GM23338 (cell line): ENCODE measurements around the gene JAZF1. TPM values are rescaled to one million over a fixed set of nuclear protein-coding genes. Genes with fewer than 3 reads are reported as not detected.

Experiments used
- ATAC-seq: fragments of 200-7000 bp; cut with Tn5 transposase; 3 replicates; pipeline ENCODE4 v1.9.1; 2020
- DNase-seq: peaks from one replicate; pipeline ENCODE4 v3.0.0-alpha.2; 2015; ENCODE audit warnings: low spot score
- H2AFZ ChIP-seq: fragments of 200-600 bp; sonication (generic); 2 replicates; pipeline ENCODE4 v1.8.0; 2016; ENCODE audit warnings: antibody characterized with exemption, mild to moderate bottlenecking, moderate library complexity
- H3F3A ChIP-seq: fragments of 200-600 bp; sonication (generic); replicated peaks from 2 replicates; pipeline ENCODE4 v1.8.0; 2017; ENCODE audit warnings: antibody characterized with exemption, mixed run types, low read depth
- H3K27ac ChIP-seq: fragments of 200-600 bp; sonication (generic); 2 replicates; pipeline ENCODE4 v1.6.1; 2016; ENCODE audit warnings: low read depth
- H3K27me3 ChIP-seq: fragments of 200-600 bp; sonication (generic); 2 replicates; pipeline ENCODE4 v1.8.0; 2016; ENCODE audit warnings: mild to moderate bottlenecking, mixed run types, moderate library complexity; ENCODE audit not compliant: insufficient read depth
- H3K36me3 ChIP-seq: fragments of 200-600 bp; sonication (generic); 2 replicates; pipeline ENCODE4 v1.8.0; 2016; ENCODE audit warnings: mild to moderate bottlenecking; ENCODE audit not compliant: insufficient read depth
- H3K4me1 ChIP-seq: fragments of 200-600 bp; sonication (generic); 2 replicates; pipeline ENCODE4 v1.8.0; 2016; ENCODE audit warnings: mild to moderate bottlenecking, moderate library complexity; ENCODE audit not compliant: insufficient read depth
- H3K4me2 ChIP-seq: fragments of 200-600 bp; sonication (generic); 2 replicates; pipeline ENCODE4 v1.7.1; 2017; ENCODE audit warnings: mixed run types
- H3K4me3 ChIP-seq: fragments of 200-600 bp; sonication (generic); 2 replicates; pipeline ENCODE4 v1.6.1; 2016; ENCODE audit warnings: mixed run types
- H3K79me2 ChIP-seq: fragments of 200-600 bp; sonication (generic); replicated peaks from 2 replicates; pipeline ENCODE4 v1.8.0; 2017; ENCODE audit warnings: mild to moderate bottlenecking; ENCODE audit not compliant: insufficient read depth
- H3K9me2 ChIP-seq: fragments of 200-600 bp; sonication (generic); 2 replicates; pipeline ENCODE4 v1.8.0; 2017; ENCODE audit not compliant: insufficient read depth
- H4K20me1 ChIP-seq: fragments of 200-600 bp; sonication (generic); replicated peaks from 2 replicates; pipeline ENCODE4 v1.8.0; 2017; ENCODE audit warnings: mild to moderate bottlenecking; ENCODE audit not compliant: insufficient read depth
- H3K27ac Mint-ChIP-seq: 2 replicates; pipeline ENCODE4 v1.8.0; 2020; ENCODE audit warnings: inconsistent platforms, mild to moderate bottlenecking, moderate library complexity, mixed read lengths
- H3K27me3 Mint-ChIP-seq: 3 replicates; pipeline ENCODE4 v1.8.0; 2022; ENCODE audit warnings: low read depth, mild to moderate bottlenecking, moderate library complexity, mixed read lengths, inconsistent platforms; ENCODE audit not compliant: insufficient read depth, poor library complexity
- H3K36me3 Mint-ChIP-seq: 3 replicates; pipeline ENCODE4 v1.8.0; 2021; ENCODE audit warnings: low read depth, mild to moderate bottlenecking, inconsistent platforms, moderate library complexity, mixed read lengths
- H3K4me1 Mint-ChIP-seq: 3 replicates; pipeline ENCODE4 v1.8.0; 2020; ENCODE audit warnings: mild to moderate bottlenecking, inconsistent platforms, mixed read lengths
- H3K4me3 Mint-ChIP-seq: 3 replicates; pipeline ENCODE4 v1.8.0; 2021; ENCODE audit warnings: moderate library complexity, mild to moderate bottlenecking, inconsistent platforms, mixed read lengths
- H3K9me3 Mint-ChIP-seq: 3 replicates; pipeline ENCODE4 v1.8.0; 2020; ENCODE audit warnings: moderate library complexity, mild to moderate bottlenecking, inconsistent platforms, mixed read lengths
- ETS1 ChIP-seq: IDR thresholded peaks from 2 replicates; pipeline ENCODE4 v1.6.1; 2016; ENCODE audit warnings: antibody characterized with exemption
- EZH2 ChIP-seq: fragments of 200-600 bp; sonication (generic); IDR thresholded peaks from one replicate; pipeline ENCODE4 v1.8.0; 2017; ENCODE audit warnings: antibody characterized with exemption, mild to moderate bottlenecking, low read depth; ENCODE audit not compliant: unreplicated experiment
- EZH2phosphoT487 ChIP-seq: fragments of 200-600 bp; sonication (generic); IDR thresholded peaks from one replicate; pipeline ENCODE4 v1.8.1; 2018; ENCODE audit warnings: antibody characterized with exemption; ENCODE audit not compliant: unreplicated experiment
- NANOG ChIP-seq: IDR thresholded peaks from 2 replicates; pipeline ENCODE4 v1.6.1; 2016; ENCODE audit warnings: antibody characterized with exemption, borderline replicate concordance
- POLR2AphosphoS5 ChIP-seq: IDR thresholded peaks from 2 replicates; pipeline ENCODE4 v1.6.1; 2016; ENCODE audit warnings: antibody characterized with exemption, low read depth
- REST ChIP-seq: IDR thresholded peaks from one replicate; pipeline ENCODE4 v1.6.1; 2018; ENCODE audit warnings: antibody characterized with exemption; ENCODE audit not compliant: unreplicated experiment
- ZNF114 ChIP-seq: fragments of 250-450 bp; sonication (Bioruptor Pico); IDR thresholded peaks from 2 replicates; pipeline ENCODE4 v1.5.0; 2020; ENCODE audit warnings: mild to moderate bottlenecking, moderate library complexity
- ZNF331 ChIP-seq: fragments of 250-450 bp; sonication (Bioruptor Pico); IDR thresholded peaks from 2 replicates; pipeline ENCODE4 v1.5.0; 2020; ENCODE audit warnings: low read depth, mild to moderate bottlenecking, moderate library complexity
- ZNF462 ChIP-seq: fragments of 250-450 bp; sonication (Bioruptor Pico); IDR thresholded peaks from 2 replicates; pipeline ENCODE4 v1.5.0; 2020; ENCODE audit warnings: mild to moderate bottlenecking, moderate library complexity
- polyA plus RNA-seq: library from polyadenylated mRNA; unstranded; fragments of >200 nt; fragmentation: Nextera tagmentation; extraction: Ambion mirVana; gene quantifications from 2 replicates; pipeline ENCODE4 v1.2.1, GENCODE V29; 2016
- total RNA-seq: library from RNA; depleted of rRNA; stranded (reverse); fragments of >200 nt; shearing (Covaris generic); gene quantifications from 2 replicates; pipeline ENCODE4 v1.2.3, GENCODE V29; 2014

JAZF1 gene
- total and polyA plus RNA-seq, 2 experiments from 2014 or later, result 12.2 to 22.2 TPM

- no peak overlapping the region for H3K4me3 Mint-ChIP-seq
- TF ChIP-seq ETS1 (no peak), POLR2AphosphoS5 (no peak), REST (no peak), ZNF114 (CRISPR knock-in tag) (no peak), NANOG (no peak), ZNF331 (CRISPR knock-in tag) (no peak), EZH2phosphoT487 (no peak), ZNF462 (CRISPR knock-in tag) (no peak), EZH2 (no peak)
Measured at GRCh38 chr7:28165961-28166955, 14.3 kb downstream of the JAZF1 start.

More at GRCh38 chr7:28165961-28166955, 14.3 kb downstream of the JAZF1 start:
- H2AFZ ChIP-seq, result no peak overlapping the region
- peaks cover 76% of the 10 kb centered on the region for H3K79me2 ChIP-seq
- peak overlapping the region; percentile 62; the same call in 1 of the 2 replicates for H3K27ac ChIP-seq
- no peaks in the 10 kb centered on the region for H3K36me3 Mint-ChIP-seq
- DNase-seq (no peak), ATAC-seq (no peak)
- H4K20me1 ChIP-seq, result no peaks in the 10 kb centered on the region
- H3F3A ChIP-seq, result no peaks in the 10 kb centered on the region
- H3K4me3 ChIP-seq, result no peak overlapping the region
- no peaks in the 10 kb centered on the region for H3K27me3 ChIP-seq
- peaks cover 30% of the 10 kb centered on the region for H3K4me1 Mint-ChIP-seq
- no peaks in the 10 kb centered on the region for H3K27me3 Mint-ChIP-seq
- no peaks in the 10 kb centered on the region for H3K9me2 ChIP-seq
- no peaks in the 10 kb centered on the region for H3K36me3 ChIP-seq
- peaks cover 33% of the 10 kb centered on the region for H3K4me1 ChIP-seq
- no peak overlapping the region for H3K4me2 ChIP-seq
- H3K9me3 Mint-ChIP-seq, result no peaks in the 10 kb centered on the region
- H3K27ac Mint-ChIP-seq, result no peak overlapping the region
